AG09319 (cell line): ENCODE data around the gene PHC2.

Source experiments
- DNase-seq: peaks from one replicate; pipeline ENCODE4 v3.0.0-alpha.2; 2010; ENCODE audit warnings: low read depth; ENCODE audit errors: extremely low read depth
- TF ChIP-seq, protein P1 (sequence below): IDR thresholded peaks from 2 replicates; pipeline ENCODE4 v1.5.1; 2011; ENCODE audit warnings: low read depth, mild to moderate bottlenecking, inconsistent platforms, low read length, moderate library complexity

PHC2 gene

GRCh38 chr1:33370301-33370700 lies 60.6 kb downstream of the PHC2 start:
- DNase-seq: no peak
- TF ChIP-seq, protein P1, sequence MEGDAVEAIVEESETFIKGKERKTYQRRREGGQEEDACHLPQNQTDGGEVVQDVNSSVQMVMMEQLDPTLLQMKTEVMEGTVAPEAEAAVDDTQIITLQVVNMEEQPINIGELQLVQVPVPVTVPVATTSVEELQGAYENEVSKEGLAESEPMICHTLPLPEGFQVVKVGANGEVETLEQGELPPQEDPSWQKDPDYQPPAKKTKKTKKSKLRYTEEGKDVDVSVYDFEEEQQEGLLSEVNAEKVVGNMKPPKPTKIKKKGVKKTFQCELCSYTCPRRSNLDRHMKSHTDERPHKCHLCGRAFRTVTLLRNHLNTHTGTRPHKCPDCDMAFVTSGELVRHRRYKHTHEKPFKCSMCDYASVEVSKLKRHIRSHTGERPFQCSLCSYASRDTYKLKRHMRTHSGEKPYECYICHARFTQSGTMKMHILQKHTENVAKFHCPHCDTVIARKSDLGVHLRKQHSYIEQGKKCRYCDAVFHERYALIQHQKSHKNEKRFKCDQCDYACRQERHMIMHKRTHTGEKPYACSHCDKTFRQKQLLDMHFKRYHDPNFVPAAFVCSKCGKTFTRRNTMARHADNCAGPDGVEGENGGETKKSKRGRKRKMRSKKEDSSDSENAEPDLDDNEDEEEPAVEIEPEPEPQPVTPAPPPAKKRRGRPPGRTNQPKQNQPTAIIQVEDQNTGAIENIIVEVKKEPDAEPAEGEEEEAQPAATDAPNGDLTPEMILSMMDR: no peak; the same call in 1 of the 2 replicates

DNA sequence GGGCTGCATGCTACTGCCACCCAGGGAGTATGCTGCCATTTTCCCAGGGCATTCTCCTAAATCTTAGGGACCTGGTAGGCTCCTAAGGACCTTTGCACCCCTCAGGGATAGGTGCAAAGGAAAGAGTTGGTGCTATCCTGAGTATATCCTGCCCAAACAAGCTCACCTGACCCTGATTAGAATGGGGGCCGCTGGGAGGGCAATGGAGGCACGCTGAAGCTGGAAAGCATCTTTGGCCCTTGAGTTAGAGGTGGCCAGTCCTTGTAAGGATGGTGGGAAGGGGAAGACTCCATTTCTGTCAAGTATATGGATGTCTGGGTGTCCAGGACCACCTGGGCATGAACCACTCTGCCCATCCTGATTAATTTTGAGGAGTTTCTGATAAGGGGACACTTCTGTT lies 61.1 kb downstream of the PHC2 start:
- TF ChIP-seq, protein P1: no peak
- no peak for DNase-seq

DNA sequence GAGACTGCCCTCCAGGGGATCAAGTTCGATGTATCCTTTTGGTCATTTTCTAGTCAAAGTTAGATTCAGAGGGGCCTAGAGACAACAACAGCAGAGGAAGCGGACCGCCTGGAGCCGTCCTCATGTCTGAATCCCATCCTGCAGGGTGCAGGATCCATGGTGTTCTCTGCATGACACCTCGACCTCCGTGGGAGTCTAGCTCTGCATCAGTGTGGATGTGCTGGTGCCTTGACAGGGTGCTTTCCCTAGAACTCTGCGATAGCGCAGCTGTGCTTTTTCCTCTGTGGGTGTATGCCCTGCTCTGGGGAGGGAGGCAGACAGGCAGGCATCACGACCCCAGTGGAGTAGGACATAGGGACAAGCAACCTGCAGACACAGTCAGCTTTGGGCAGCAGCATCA lies 61.8 kb downstream of the PHC2 start:
- DNase-seq: no peak
- TF ChIP-seq, protein P1: no peak

GRCh38 chr1:33368431-33368830 lies 62.5 kb downstream of the PHC2 start:
- no peak for DNase-seq
- TF ChIP-seq, protein P1: no peak

GRCh38 chr1:33367485-33368405 lies 63.1 kb downstream of the PHC2 start:
- no peak for DNase-seq

GRCh38 chr1:33366762-33367484 lies 64.0 kb downstream of the PHC2 start:
- TF ChIP-seq, protein P1: no peak
- no peak for DNase-seq

More at GRCh38 chr1:33367485-33368405, 63.1 kb downstream of the PHC2 start:
- TF ChIP-seq, protein P1: peak; percentile 98

- TF ChIP-seq, protein P1: no peak
- no peak for DNase-seq
These were observed 65.3 kb downstream of the PHC2 start for GRCh38 chr1:33365560-33365997.
